H1 (cell line): ENCODE data around the gene SLC30A3. TPM values are rescaled to one million over a fixed set of nuclear protein-coding genes. Genes with fewer than 3 reads are reported as not detected.

Source experiments
- CTCF ChIA-PET: fragments of 300-600 bp; sonication (Branson Sonifier 250); formaldehyde crosslinking; loops from one replicate; lab custom pipeline; 2021; ENCODE audit not compliant: partially characterized antibody; lab: Charles Lee
- POLR2A ChIA-PET: fragments of 300-600 bp; sonication (Branson Sonifier 250); formaldehyde crosslinking; loops from one replicate; lab custom pipeline; 2021; ENCODE audit warnings: inconsistent platforms; ENCODE audit not compliant: partially characterized antibody; lab: Charles Lee
- DNase-seq, 2 experiments: peaks; one replicate each; pipeline versions ENCODE4 v3.0.0 to v3.0.0-alpha.2; 2010 to 2022; ENCODE audit warnings: low spot score in 2 of 2, low read depth in 1 of 2, mixed read lengths in 1 of 2
- FAIRE-seq: peaks from 2 replicates; lab custom pipeline; 2011; peaks lifted over from hg19 to GRCh38; lab: Jason Lieb, UNC
- H2AFZ ChIP-seq: 2 replicates; pipeline ENCODE4 v1.8.1; 2012; ENCODE audit warnings: low read length, inconsistent platforms
- H2AK5ac ChIP-seq: 2 replicates; pipeline ENCODE4 v1.6.1; 2013; ENCODE audit warnings: low read depth, low read length
- H2BK120ac ChIP-seq: replicated peaks from 2 replicates; pipeline ENCODE3; 2013; ENCODE audit warnings: low read depth, low read length, inconsistent platforms
- H2BK12ac ChIP-seq: 2 replicates; pipeline ENCODE4 v1.6.1; 2013; ENCODE audit warnings: low read depth, low read length
- H2BK15ac ChIP-seq: 2 replicates; pipeline ENCODE4 v1.6.1; 2013; ENCODE audit warnings: low read length
- H2BK20ac ChIP-seq: 2 replicates; pipeline ENCODE4 v1.6.1; 2013; ENCODE audit warnings: low read length
- H2BK5ac ChIP-seq: 2 replicates; pipeline ENCODE4 v1.6.1; 2013; ENCODE audit warnings: low read depth, low read length
- H3K14ac ChIP-seq: 2 replicates; pipeline ENCODE4 v1.6.1; 2013; ENCODE audit warnings: inconsistent platforms; ENCODE audit not compliant: insufficient read length
- H3K18ac ChIP-seq: 2 replicates; pipeline ENCODE4 v1.6.1; 2013; ENCODE audit warnings: low read length; ENCODE audit errors: extremely low read depth
- H3K23ac ChIP-seq: 2 replicates; pipeline ENCODE4 v1.6.1; 2013; ENCODE audit warnings: inconsistent platforms; ENCODE audit not compliant: insufficient read length
- H3K23me2 ChIP-seq: 2 replicates; pipeline ENCODE4 v1.6.1; 2013; ENCODE audit warnings: low read depth, low read length
- H3K27ac ChIP-seq: 2 replicates; pipeline ENCODE4 v1.6.1; 2011; ENCODE audit warnings: low read depth, low read length, inconsistent platforms
- H3K27me3 ChIP-seq, 4 experiments: replicated peaks in 1 of 4; 1 replicate in 1 of 4; 2 replicates in 3 of 4; pipeline versions ENCODE4 v1.6.1 to v1.8.1; 2011 to 2013; ENCODE audit warnings: low read length in 3 of 4, mild to moderate bottlenecking in 3 of 4, inconsistent platforms in 2 of 4, mixed read lengths in 2 of 4, moderate library complexity in 1 of 4; ENCODE audit not compliant: control insufficient read depth in 3 of 4, insufficient read depth in 3 of 4; ENCODE audit errors: extremely low read depth in 1 of 4
- H3K36me3 ChIP-seq, 4 experiments: 2 replicates each; pipeline versions ENCODE4 v1.6.1 to v1.8.1; 2011 to 2013; ENCODE audit warnings: mild to moderate bottlenecking in 4 of 4, low read length in 3 of 4, moderate library complexity in 2 of 4, control low read depth in 1 of 4, inconsistent platforms in 1 of 4; ENCODE audit not compliant: insufficient read depth in 4 of 4, control insufficient read depth in 2 of 4
- H3K4ac ChIP-seq: replicated peaks from 2 replicates; pipeline ENCODE3; 2013; ENCODE audit warnings: low read length, low read depth, mixed read lengths, inconsistent platforms; ENCODE audit not compliant: insufficient read length
- H3K4me1 ChIP-seq, 4 experiments: replicated peaks in 1 of 4; 1 replicate in 1 of 4; 2 replicates in 3 of 4; pipeline versions ENCODE4 v1.6.1 to v1.8.1; 2011 to 2013; ENCODE audit warnings: low read length in 3 of 4, inconsistent platforms in 2 of 4, mixed read lengths in 1 of 4; ENCODE audit not compliant: insufficient read depth in 4 of 4, control insufficient read depth in 3 of 4
- H3K4me2 ChIP-seq, 2 experiments: 2 replicates each; pipeline versions ENCODE4 v1.6.1 to v1.8.1; 2011 to 2013; ENCODE audit warnings: low read depth in 2 of 2, low read length in 2 of 2, control low read depth in 1 of 2, inconsistent platforms in 1 of 2, mild to moderate bottlenecking in 1 of 2; ENCODE audit not compliant: insufficient read depth in 1 of 2
- H3K4me3 ChIP-seq, 4 experiments: fragments of 200-600, 300-600 bp in 1 of 4; sonication (generic), shearing (Covaris generic), sonication (Bioruptor Twin) in 1 of 4; 2 replicates each; pipeline versions ENCODE4 v1.5.1 to v1.8.1; 2011 to 2016; ENCODE audit warnings: low read length in 4 of 4, low read depth in 3 of 4, control low read depth in 2 of 4, inconsistent platforms in 2 of 4, mild to moderate bottlenecking in 2 of 4, mixed read lengths in 1 of 4, moderate library complexity in 1 of 4; ENCODE audit not compliant: insufficient read depth in 2 of 4; ENCODE audit errors: extremely low read depth in 1 of 4
- H3K56ac ChIP-seq: replicated peaks from 2 replicates; pipeline ENCODE3; 2013; ENCODE audit warnings: low read depth, mild to moderate bottlenecking, mixed read lengths, low read length, inconsistent platforms; ENCODE audit not compliant: insufficient read length
- H3K79me1 ChIP-seq: 2 replicates; pipeline ENCODE4 v1.6.1; 2013; ENCODE audit warnings: low read depth, low read length, control low read depth
- H3K79me2 ChIP-seq, 2 experiments: 2 replicates each; pipeline versions ENCODE4 v1.6.1 to v1.8.1; 2012 to 2013; ENCODE audit warnings: low read length in 2 of 2, mild to moderate bottlenecking in 2 of 2, inconsistent platforms in 1 of 2; ENCODE audit not compliant: insufficient read depth in 2 of 2, control insufficient read depth in 1 of 2
- H3K9ac ChIP-seq, 4 experiments: replicated peaks in 1 of 4; 1 replicate in 1 of 4; 2 replicates in 3 of 4; pipeline versions ENCODE4 v1.6.1 to v1.8.1; 2011 to 2013; ENCODE audit warnings: low read depth in 3 of 4, low read length in 3 of 4, control low read depth in 2 of 4, mild to moderate bottlenecking in 2 of 4, moderate library complexity in 2 of 4, inconsistent platforms in 1 of 4; ENCODE audit errors: extremely low read depth in 1 of 4
- H3K9me3 ChIP-seq, 2 experiments: 2 replicates each; pipeline versions ENCODE4 v1.6.1 to v1.8.1; 2012 to 2013; ENCODE audit warnings: mild to moderate bottlenecking in 2 of 2, moderate library complexity in 2 of 2, control low read depth in 1 of 2, inconsistent platforms in 1 of 2, low read depth in 1 of 2, low read length in 1 of 2, mixed read lengths in 1 of 2; ENCODE audit not compliant: insufficient read depth in 2 of 2
- H4K20me1 ChIP-seq, 2 experiments: replicated peaks in 1 of 2; 2 replicates each; pipeline versions ENCODE3 to v1.8.1; 2011 to 2013; ENCODE audit warnings: inconsistent platforms in 2 of 2, low read length in 2 of 2, mild to moderate bottlenecking in 1 of 2; ENCODE audit not compliant: insufficient read depth in 2 of 2, control insufficient read depth in 1 of 2
- H4K5ac ChIP-seq: 2 replicates; pipeline ENCODE4 v1.6.1; 2013; ENCODE audit warnings: low read length, low read depth, mixed read lengths, inconsistent platforms; ENCODE audit not compliant: insufficient read length
- H4K8ac ChIP-seq: 2 replicates; pipeline ENCODE4 v1.8.0; 2013; ENCODE audit warnings: mild to moderate bottlenecking, moderate library complexity, low read length, inconsistent platforms; ENCODE audit not compliant: insufficient read depth; ENCODE audit errors: extremely low read depth
- H4K91ac ChIP-seq: replicated peaks from 2 replicates; pipeline ENCODE3; 2013; ENCODE audit warnings: low read length, mixed read lengths, inconsistent platforms; ENCODE audit not compliant: insufficient read length
- ASH2L ChIP-seq: fragments of 200-600, 300-600 bp; sonication (generic); IDR thresholded peaks from one replicate; pipeline ENCODE4 v1.7.1; 2017; ENCODE audit warnings: low read length
- CEBPB ChIP-seq: IDR thresholded peaks from 2 replicates; pipeline ENCODE4 v1.6.1; 2012; ENCODE audit warnings: low read depth, low read length
- EP300 ChIP-seq, 2 experiments: IDR thresholded peaks; 1 replicate in 1 of 2; 2 replicates in 1 of 2; pipeline ENCODE4 v1.6.1; 2011 to 2012; ENCODE audit warnings: low read depth in 2 of 2, low read length in 2 of 2, mild to moderate bottlenecking in 2 of 2, borderline replicate concordance in 1 of 2, inconsistent platforms in 1 of 2, moderate library complexity in 1 of 2
- GABPA ChIP-seq: IDR thresholded peaks from 2 replicates; pipeline ENCODE4 v1.6.1; 2011; ENCODE audit warnings: mild to moderate bottlenecking, low read length, moderate library complexity, borderline replicate concordance; ENCODE audit not compliant: insufficient read depth
- GTF2F1 ChIP-seq: IDR thresholded peaks from 2 replicates; pipeline ENCODE4 v1.6.1; 2012; ENCODE audit warnings: low read depth, low read length, improper control_type of control experiment, borderline replicate concordance
- NANOG ChIP-seq: IDR thresholded peaks from 2 replicates; pipeline ENCODE4 v1.6.1; 2011; ENCODE audit warnings: low read length, low read depth, mild to moderate bottlenecking, inconsistent platforms; ENCODE audit not compliant: insufficient read depth, poor library complexity, severe bottlenecking
- POLR2AphosphoS5 ChIP-seq: IDR thresholded peaks from 2 replicates; pipeline ENCODE4 v1.6.1; 2011; ENCODE audit warnings: low read depth, low read length
- RBBP5 ChIP-seq: IDR thresholded peaks from 2 replicates; pipeline ENCODE4 v1.7.1; 2012; ENCODE audit warnings: low read depth, mild to moderate bottlenecking, inconsistent platforms, low read length, moderate library complexity, borderline replicate concordance
- SIN3A ChIP-seq, 2 experiments: IDR thresholded peaks in 1 of 2; conservative IDR thresholded peaks in 1 of 2; 2 replicates each; pipeline ENCODE4 v1.6.1; 2011 to 2012; ENCODE audit warnings: low read length in 2 of 2, improper control_type of control experiment in 1 of 2, low read depth in 1 of 2, mild to moderate bottlenecking in 1 of 2
- SIRT6 ChIP-seq: IDR thresholded peaks from one replicate; pipeline ENCODE4 v1.7.1; 2012; ENCODE audit warnings: low read length, inconsistent platforms
- USF2 ChIP-seq: IDR thresholded peaks from 2 replicates; pipeline ENCODE4 v1.6.1; 2011; ENCODE audit warnings: low read length, improper control_type of control experiment
- YY1 ChIP-seq: IDR thresholded peaks from 2 replicates; pipeline ENCODE4 v1.6.1; 2011; ENCODE audit warnings: low read depth, mild to moderate bottlenecking, low read length
- WGBS, 2 experiments: shearing (Covaris generic) in 1 of 2; methylation state at CpG; one replicate each; pipeline versions ENCODE4 v1.1.6 to v1.1.7; 2013 to 2015; ENCODE audit warnings: low lambda C conversion rate in 2 of 2, mixed read lengths in 2 of 2, inconsistent platforms in 1 of 2, low coverage in 1 of 2, missing lambda C conversion rate in 1 of 2; ENCODE audit not compliant: insufficient replicate concordance in 2 of 2, insufficient coverage in 1 of 2, insufficient read length in 1 of 2; ENCODE audit errors: extremely low coverage in 1 of 2, missing lambda C conversion rate in 1 of 2; 5-methylcytosine and 5-hydroxymethylcytosine counted together
- polyA plus RNA-seq, 7 experiments: library from polyadenylated mRNA; depleted of rRNA in 3 of 7; stranded (reverse) in 5 of 7; unstranded in 2 of 7; fragments of >200 nt in 5 of 7; fragments of 200-250 nt in 2 of 7; gene quantifications; 1 replicate in 5 of 7; 2 replicates in 1 of 7; 4 replicates in 1 of 7; pipeline versions ENCODE4 v1.2.1 to v1.2.3, GENCODE V29; 2011 to 2013; ENCODE audit warnings: missing spikeins in 2 of 7, mixed read lengths in 2 of 7
- total RNA-seq: library from RNA; stranded (reverse); fragmentation: NEBNext Ultra II Directional; extraction: Animal tissue kit (Norgen Biotek cat#: 25700); gene quantifications from 2 replicates; pipeline ENCODE4 v1.2.1, GENCODE V29; 2021

Gene SLC30A3
- total and polyA plus RNA-seq, 2 of the 8 experiments (the other 6 are each of a cell fraction or from before 2014, with no cell fraction given), result 15.2 to 30.7 TPM

DNA sequence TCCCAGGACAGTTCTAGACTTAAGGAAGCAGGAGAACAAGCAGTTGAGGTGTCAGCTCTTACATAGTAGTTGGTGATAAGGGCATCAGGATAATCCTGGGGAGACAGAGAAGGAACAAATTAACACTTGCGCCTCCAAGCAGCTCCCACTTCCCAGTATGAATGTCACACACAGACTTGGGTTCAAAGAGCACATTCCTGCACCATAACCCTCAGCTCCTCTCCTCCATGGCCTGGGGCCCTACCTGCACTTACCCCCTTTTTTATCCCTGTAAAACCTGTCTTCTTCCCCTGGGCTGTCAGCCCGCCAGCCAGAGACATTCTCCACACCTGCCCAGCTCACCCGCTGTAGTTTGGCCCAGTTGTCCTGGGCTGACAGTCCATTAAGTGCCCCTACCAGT is 49.3 kb upstream of the SLC30A3 start:
- no peak for FAIRE-seq
- Histone ChIP-seq H3K23me2 (peaks cover 3% of the 10 kb centered on the region; the same call in 1 of the 2 replicates), H3K79me1 (peaks cover 2% of the 10 kb centered on the region; the same call in 1 of the 2 replicates), H3K4me1 (peaks cover 0 to 16% (median 6%) of the 10 kb centered on the region in 4 experiments; a peak in 5 of 7 replicates), H3K27ac (no peak overlapping the region), H3K27me3 (peaks cover 10 to 19% (median 18%) of the 10 kb centered on the region in 4 experiments), H3K79me2 (no peaks in the 10 kb centered on the region), H2BK20ac (no peak overlapping the region), H3K4ac (no peak overlapping the region), H3K14ac (no peak overlapping the region), H2BK12ac (no peak overlapping the region), H3K4me3 (no peak overlapping the region), H4K5ac (no peak overlapping the region), H2AFZ (no peak overlapping the region), H4K91ac (no peak overlapping the region), H4K20me1 (peaks cover 4 to 11% of the 10 kb centered on the region in 2 experiments), H3K23ac (no peak overlapping the region), H3K18ac (no peak overlapping the region), H3K9me3 (no peaks in the 10 kb centered on the region), H3K9ac (no peak overlapping the region), H2BK120ac (no peak overlapping the region), H3K56ac (no peak overlapping the region), H2AK5ac (no peak overlapping the region), H2BK5ac (no peak overlapping the region), H3K4me2 (no peak overlapping the region), H4K8ac (no peak overlapping the region), H3K36me3 (peaks cover 0 to 4% (median 0%) of the 10 kb centered on the region in 4 experiments; a peak in 1 of 8 replicates), H2BK15ac (no peak overlapping the region)
- CTCF ChIA-PET, result interaction anchor here (0.8 to 5.9 kb wide), 8 partner anchors 9 to 67 kb away, joined by 3 to 48 read pairs (median 4); partner anchors contain the start of genes EIF2B4 and SNX17
- WGBS, 2 experiments, result 81% methylated on average over 3 of the region's 3 CpGs; no CpG with 5 or more reads in 1 of the 2 experiments
- POLR2A ChIA-PET, result interaction anchor here (0.6 to 8.8 kb wide), 6 partner anchors 9 to 78 kb away, joined by 3 to 105 read pairs (median 4); partner anchors contain the start of genes GTF3C2 and MPV17
- DNase-seq, result no peak
- TF ChIP-seq EP300 (IDR thresholded peaks at IDR 0.05; ENCODE audit: borderline replicate concordance in 1 of 2, low read depth in 2 of 2, low read length in 2 of 2), result no peak
- TF ChIP-seq YY1, result no peak
- TF ChIP-seq GTF2F1, result no peak
- no peak for TF ChIP-seq ASH2L
- no peak for TF ChIP-seq USF2
- TF ChIP-seq CEBPB, result no peak
- TF ChIP-seq SIRT6, result no peak
- TF ChIP-seq POLR2AphosphoS5, result no peak
- no peak for TF ChIP-seq NANOG
- TF ChIP-seq SIN3A (conservative IDR thresholded peaks at IDR 0.05 in 1 of 2, IDR thresholded peaks at IDR 0.05 in 1 of 2; ENCODE audit: low read depth in 1 of 2, low read length in 2 of 2), result no peak
- TF ChIP-seq GABPA, result no peak
- TF ChIP-seq RBBP5, result no peak
